GM12873 (cell line): ENCODE results near the gene DYNC1H1.

Experiments used
- TF ChIP-seq, protein P1 (sequence below): IDR thresholded peaks from 2 replicates; pipeline ENCODE4 v1.5.1; 2012; ENCODE audit warnings: low read depth, mild to moderate bottlenecking, moderate library complexity, low read length, control low read depth; ENCODE audit not compliant: insufficient read depth; ENCODE audit errors: missing control alignments

Gene DYNC1H1

DNA sequence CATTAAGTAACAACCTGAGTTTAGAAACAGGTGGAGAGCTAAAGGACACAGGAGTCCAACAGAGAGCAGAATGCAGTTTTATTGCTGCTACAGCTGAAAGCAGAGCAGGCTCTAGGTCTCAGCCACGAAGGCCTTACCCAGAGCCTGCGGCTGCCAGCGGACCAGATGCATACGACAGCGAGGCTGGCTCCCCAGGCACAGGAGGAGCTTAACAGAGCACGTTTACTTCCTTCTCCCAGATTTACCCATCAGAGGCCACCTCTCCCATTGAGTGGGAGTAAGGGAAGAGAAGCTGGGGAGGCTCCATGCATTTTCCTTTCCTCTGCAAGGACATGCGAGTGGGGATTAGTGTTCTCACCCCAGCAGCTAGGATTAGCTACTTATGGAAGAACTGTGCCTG is 22.6 kb downstream of the DYNC1H1 start:
- TF ChIP-seq, protein P1, sequence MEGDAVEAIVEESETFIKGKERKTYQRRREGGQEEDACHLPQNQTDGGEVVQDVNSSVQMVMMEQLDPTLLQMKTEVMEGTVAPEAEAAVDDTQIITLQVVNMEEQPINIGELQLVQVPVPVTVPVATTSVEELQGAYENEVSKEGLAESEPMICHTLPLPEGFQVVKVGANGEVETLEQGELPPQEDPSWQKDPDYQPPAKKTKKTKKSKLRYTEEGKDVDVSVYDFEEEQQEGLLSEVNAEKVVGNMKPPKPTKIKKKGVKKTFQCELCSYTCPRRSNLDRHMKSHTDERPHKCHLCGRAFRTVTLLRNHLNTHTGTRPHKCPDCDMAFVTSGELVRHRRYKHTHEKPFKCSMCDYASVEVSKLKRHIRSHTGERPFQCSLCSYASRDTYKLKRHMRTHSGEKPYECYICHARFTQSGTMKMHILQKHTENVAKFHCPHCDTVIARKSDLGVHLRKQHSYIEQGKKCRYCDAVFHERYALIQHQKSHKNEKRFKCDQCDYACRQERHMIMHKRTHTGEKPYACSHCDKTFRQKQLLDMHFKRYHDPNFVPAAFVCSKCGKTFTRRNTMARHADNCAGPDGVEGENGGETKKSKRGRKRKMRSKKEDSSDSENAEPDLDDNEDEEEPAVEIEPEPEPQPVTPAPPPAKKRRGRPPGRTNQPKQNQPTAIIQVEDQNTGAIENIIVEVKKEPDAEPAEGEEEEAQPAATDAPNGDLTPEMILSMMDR: no peak

DNA sequence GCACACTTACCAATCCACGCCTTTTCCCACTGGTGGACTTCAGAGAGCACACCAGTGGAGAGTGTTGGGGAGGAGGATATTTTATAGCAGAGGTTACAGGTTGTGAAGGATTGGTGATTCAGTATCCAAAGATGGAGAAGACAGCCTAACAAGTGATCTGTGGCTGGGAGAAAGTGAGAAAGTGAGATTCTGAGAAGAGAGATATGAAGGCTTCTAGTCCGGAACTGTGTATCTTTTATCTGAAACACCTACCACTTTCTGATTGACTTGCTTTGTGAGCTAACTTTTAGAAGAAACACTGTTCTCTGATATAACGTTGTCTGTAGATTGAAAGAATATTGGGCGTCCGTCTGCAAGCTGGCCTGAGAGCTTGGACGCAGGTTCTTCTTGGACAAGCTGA is 24.0 kb downstream of the DYNC1H1 start:
- TF ChIP-seq, protein P1: no peak

DNA sequence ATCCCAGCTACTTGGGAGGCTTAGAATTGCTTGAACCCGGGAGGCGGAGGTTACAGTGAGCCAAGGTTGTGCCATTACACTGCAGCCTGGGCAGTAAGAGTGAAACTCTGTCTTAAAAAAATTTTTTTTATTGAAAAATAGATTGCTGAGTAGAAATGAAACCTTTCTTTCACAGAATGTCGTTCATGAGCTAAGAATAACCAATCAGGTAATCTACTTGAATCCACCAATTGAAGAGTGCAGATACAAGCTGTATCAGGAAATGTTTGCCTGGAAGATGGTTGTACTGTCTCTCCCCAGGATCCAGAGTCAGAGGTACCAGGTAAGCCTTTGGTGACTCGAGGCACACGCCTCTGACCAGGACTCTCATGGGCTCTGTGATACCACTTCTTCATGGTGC is 27.0 kb downstream of the DYNC1H1 start:
- TF ChIP-seq, protein P1: no peak

DNA sequence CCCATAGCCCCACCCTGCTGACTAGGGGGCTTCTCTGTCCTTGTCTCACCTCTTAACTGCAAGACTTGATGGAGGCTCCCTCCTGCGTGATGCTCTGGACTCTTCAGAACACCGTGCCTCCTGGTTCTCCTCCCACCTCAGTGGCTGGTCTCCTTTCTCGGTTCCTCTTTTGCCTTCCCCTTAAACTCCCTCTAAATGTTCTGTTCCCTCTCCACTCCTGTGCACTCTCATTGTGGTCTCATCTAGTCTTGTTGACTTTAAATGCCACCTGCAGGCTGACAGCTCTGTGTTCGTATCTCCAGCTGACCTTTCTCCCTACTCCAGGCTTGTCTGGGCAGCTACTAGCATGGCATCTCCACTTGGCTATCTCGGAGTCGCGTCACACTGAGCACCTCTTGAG is 28.3 kb downstream of the DYNC1H1 start:
- TF ChIP-seq, protein P1: no peak

DNA sequence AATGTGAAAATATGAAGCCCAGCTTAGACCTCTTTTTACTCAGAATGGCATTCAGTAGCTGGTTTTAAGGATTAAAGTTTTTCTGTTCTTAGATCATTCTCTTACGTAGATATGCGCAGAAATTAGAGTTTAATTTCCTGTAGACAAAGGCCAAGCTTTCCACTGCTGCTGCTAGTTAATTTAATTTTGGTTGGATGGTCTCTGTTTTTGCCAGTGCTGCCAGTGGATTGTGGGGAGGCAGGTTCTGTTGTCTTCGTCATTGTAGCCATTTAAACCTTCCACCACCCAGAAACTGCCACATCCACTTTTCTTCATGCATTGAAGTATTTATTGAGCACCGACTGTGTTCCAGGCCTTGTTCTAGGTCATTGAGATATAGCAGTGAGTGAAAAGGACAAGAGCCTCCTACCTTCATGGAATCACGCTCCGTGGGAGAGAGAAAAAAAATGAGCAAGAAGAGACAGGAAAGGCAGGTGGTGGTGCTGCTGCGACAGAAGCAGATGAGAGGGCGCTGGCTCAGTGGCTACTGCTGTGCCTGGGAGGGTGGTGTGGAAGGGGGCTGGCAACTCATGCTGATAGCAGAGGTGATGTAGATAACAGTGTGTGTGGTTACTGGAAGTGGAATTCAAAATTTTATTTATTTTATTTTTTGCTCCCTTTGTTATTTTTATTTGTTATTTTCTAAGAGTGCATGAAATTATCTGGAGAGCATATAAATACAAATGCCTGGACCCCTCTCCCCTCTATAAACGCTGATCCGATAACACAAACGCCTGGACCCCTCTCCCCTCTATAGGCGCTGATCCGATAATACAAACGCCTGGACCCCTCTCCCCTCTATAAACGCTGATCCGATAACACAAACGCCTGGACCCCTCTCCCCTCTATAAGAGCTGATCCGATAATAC is 33.3 kb downstream of the DYNC1H1 start:
- TF ChIP-seq, protein P1: no peak

DNA sequence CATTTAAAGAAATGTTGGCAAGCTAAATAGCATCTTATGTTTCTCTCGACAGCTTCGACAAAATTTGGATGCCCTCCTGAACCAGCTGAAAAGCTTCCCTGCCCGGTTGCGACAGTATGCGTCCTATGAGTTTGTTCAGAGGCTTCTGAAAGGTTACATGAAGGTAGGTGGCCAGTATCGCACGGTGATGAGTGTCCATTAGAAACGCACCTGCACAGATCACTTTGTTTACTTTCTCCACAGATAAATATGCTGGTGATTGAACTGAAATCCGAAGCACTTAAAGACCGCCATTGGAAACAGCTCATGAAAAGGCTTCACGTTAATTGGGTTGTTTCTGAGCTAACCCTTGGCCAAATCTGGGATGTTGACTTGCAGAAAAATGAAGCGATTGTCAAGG is 36.5 kb downstream of the DYNC1H1 start:
- TF ChIP-seq, protein P1: no peak

DNA sequence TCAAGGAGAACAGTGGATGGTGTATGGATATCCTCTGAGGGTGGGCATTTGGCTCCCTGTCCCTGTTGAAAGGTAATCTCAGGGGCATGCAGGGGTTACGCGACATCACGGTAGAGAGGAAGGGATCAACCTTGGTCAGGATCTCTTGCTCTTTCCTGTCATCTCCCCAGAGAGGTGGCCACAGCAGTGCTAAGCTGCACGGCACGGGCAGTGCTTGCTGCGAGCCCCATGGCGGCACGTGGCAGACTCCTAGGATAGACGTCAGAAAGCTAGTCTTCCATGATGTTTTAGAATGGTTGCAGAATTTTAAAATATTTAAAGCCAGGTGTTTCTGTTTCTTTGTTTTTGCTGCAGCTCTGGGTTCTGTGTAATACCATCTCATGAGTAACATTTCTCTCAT is 41.0 kb downstream of the DYNC1H1 start:
- TF ChIP-seq, protein P1: no peak
